SK-N-SH treated with all-trans-retinoic acid at 6 μM for 48 hours (cell line): ENCODE data around the gene CD151.
A peak's percentile ranks its signal among the peaks of the same experiment; 100 is the strongest.

Experiments used
- ATAC-seq: fragments of 200-7000 bp; cut with Tn5 transposase; 3 replicates; pipeline ENCODE4 v1.9.1; 2020; ENCODE audit warnings: mild to moderate bottlenecking, moderate library complexity
- ARNTL ChIP-seq: fragments of 450-650 bp; formaldehyde crosslinking; IDR thresholded peaks from 2 replicates; pipeline ENCODE4 v1.5.0; 2020; ENCODE audit warnings: low read depth, mild to moderate bottlenecking, moderate library complexity, borderline replicate concordance
- BACH2 ChIP-seq: fragments of 250-450 bp; sonication (Bioruptor Pico); IDR thresholded peaks from 2 replicates; pipeline ENCODE4 v1.9.0; 2021; ENCODE audit warnings: mild to moderate bottlenecking, borderline replicate concordance
- CREB5 ChIP-seq: fragments of 250-450 bp; sonication (Bioruptor Pico); IDR thresholded peaks from 2 replicates; pipeline ENCODE4 v1.5.1; 2020; ENCODE audit warnings: low read depth, mild to moderate bottlenecking, moderate library complexity
- CSRNP3 ChIP-seq: fragments of 250-450 bp; sonication (Bioruptor Pico); IDR thresholded peaks from 2 replicates; pipeline ENCODE4 v1.5.1; 2021; ENCODE audit warnings: mild to moderate bottlenecking, moderate library complexity
- ESRRG ChIP-seq: fragments of 250-450 bp; sonication (Bioruptor Pico); IDR thresholded peaks from 2 replicates; pipeline ENCODE4 v1.6.1; 2021; ENCODE audit warnings: mild to moderate bottlenecking
- OSR1 ChIP-seq: fragments of 250-450 bp; sonication (Bioruptor Pico); IDR thresholded peaks from 2 replicates; pipeline ENCODE4 v1.8.0; 2022; ENCODE audit warnings: moderate library complexity, mild to moderate bottlenecking, inconsistent platforms
- POU6F1 ChIP-seq: fragments of 250-450 bp; sonication (Bioruptor Pico); IDR thresholded peaks from 2 replicates; pipeline ENCODE4 v1.8.0; 2021; ENCODE audit warnings: low read depth, mild to moderate bottlenecking, moderate library complexity, borderline replicate concordance
- PPARA ChIP-seq: fragments of 250-450 bp; sonication (Bioruptor Pico); IDR thresholded peaks from 2 replicates; pipeline ENCODE4 v1.5.0; 2020; ENCODE audit warnings: mild to moderate bottlenecking, borderline replicate concordance
- RARB ChIP-seq: fragments of 250-450 bp; sonication (Bioruptor Pico); IDR thresholded peaks from 2 replicates; pipeline ENCODE4 v1.8.0; 2021; ENCODE audit warnings: mild to moderate bottlenecking, moderate library complexity
- TCF4 ChIP-seq: fragments of 250-450 bp; sonication (Bioruptor Pico); IDR thresholded peaks from 2 replicates; pipeline ENCODE4 v1.8.0; 2021; ENCODE audit warnings: mild to moderate bottlenecking, moderate library complexity, borderline replicate concordance
- TOX ChIP-seq: fragments of 250-450 bp; sonication (Bioruptor Pico); IDR thresholded peaks from 2 replicates; pipeline ENCODE4 v1.8.0; 2021; ENCODE audit warnings: mild to moderate bottlenecking, moderate library complexity, borderline replicate concordance
- TSHZ2 ChIP-seq: fragments of 250-450 bp; sonication (Bioruptor Pico); IDR thresholded peaks from 2 replicates; pipeline ENCODE4 v1.5.0; 2020; ENCODE audit warnings: mild to moderate bottlenecking, moderate library complexity
- ZFP3 ChIP-seq: fragments of 250-450 bp; sonication (Bioruptor Pico); IDR thresholded peaks from 2 replicates; pipeline ENCODE4 v1.5.0; 2020; ENCODE audit warnings: mild to moderate bottlenecking, moderate library complexity
- ZFP30 ChIP-seq: fragments of 450-650 bp; formaldehyde crosslinking; IDR thresholded peaks from 2 replicates; pipeline ENCODE4 v1.5.0; 2022; ENCODE audit warnings: mild to moderate bottlenecking, moderate library complexity
- ZNF565 ChIP-seq: fragments of 450-650 bp; formaldehyde crosslinking; conservative IDR thresholded peaks from 2 replicates; pipeline ENCODE4 v1.5.0; 2020; ENCODE audit warnings: low read depth, mild to moderate bottlenecking, moderate library complexity

The CD151 gene

GRCh38 chr11:818396-819128, 14.2 kb upstream of the CD151 start, which contains the start of gene PNPLA2:
Gene PNPLA2 (plus strand): TSS chr11:818914. CDS start chr11:819719, 805 bp downstream.
- no peak for TF ChIP-seq PPARA (CRISPR knock-in tag)
- no peak for TF ChIP-seq ZFP30 (CRISPR knock-in tag)
- no peak for TF ChIP-seq ZFP3 (CRISPR knock-in tag)
- no peak for TF ChIP-seq CREB5 (CRISPR knock-in tag)
- TF ChIP-seq ZNF565 (CRISPR knock-in tag), result no peak
- TF ChIP-seq OSR1 (CRISPR knock-in tag), result no peak
- ATAC-seq, result no peak

GRCh38 chr11:819129-819931, 13.4 kb upstream of the CD151 start:
- TF ChIP-seq ZFP30 (CRISPR knock-in tag) (no peak), CSRNP3 (no peak), TCF4 (CRISPR knock-in tag) (no peak), ZFP3 (CRISPR knock-in tag) (0 out of 2 replicates have a peak, but pooled peaks have one; percentile 33), ESRRG (CRISPR knock-in tag) (no peak)
- ATAC-seq, result peak; percentile 74

GRCh38 chr11:819943-820649, 12.7 kb upstream of the CD151 start:
- peak; percentile 56 for ATAC-seq
- TF ChIP-seq ESRRG (CRISPR knock-in tag) (no peak), POU6F1 (CRISPR knock-in tag) (no peak), TSHZ2 (no peak), OSR1 (CRISPR knock-in tag) (no peak), BACH2 (CRISPR knock-in tag) (no peak), ZFP3 (CRISPR knock-in tag) (no peak), RARB (no peak)
- TF ChIP-seq, all 23 proteins: peak for 0

GRCh38 chr11:820655-821511, 11.9 kb upstream of the CD151 start:
- TF ChIP-seq ARNTL (CRISPR knock-in tag) (no peak), CSRNP3 (no peak), TOX (CRISPR knock-in tag) (no peak), POU6F1 (CRISPR knock-in tag) (no peak), ZFP3 (CRISPR knock-in tag) (no peak), ZFP30 (CRISPR knock-in tag) (no peak), PPARA (CRISPR knock-in tag) (no peak)
- TF ChIP-seq, all 23 proteins: peak for 0
- peak; percentile 46 for ATAC-seq
